GM08714 (cell line): Measurements from ENCODE around the gene FBXL2.
"Not testable (repeated sequence)": the region's sequence is repeated elsewhere in the genome, so short reads cannot be mapped to it uniquely, and the experiment has no call there.

Experiments used
- H3K4me3 ChIP-seq: fragments of 200-500 bp; sonication (Bioruptor generic); 2 replicates; pipeline ENCODE4 v1.5.1; 2014; ENCODE audit warnings: mild to moderate bottlenecking, low read length, inconsistent platforms
- ZNF274 ChIP-seq: IDR thresholded peaks from 2 replicates; pipeline ENCODE4 v1.6.1; 2012; ENCODE audit warnings: mild to moderate bottlenecking, low read depth, low read length

FBXL2 gene

GRCh38 chr3:33273628-33274027 lies 3.6 kb upstream of the FBXL2 start:
- no peak overlapping the region for H3K4me3 ChIP-seq
- no peak for TF ChIP-seq ZNF274

- TF ChIP-seq ZNF274: no peak
- no peak overlapping the region; the same call in 1 of the 2 replicates for H3K4me3 ChIP-seq
Observed at GRCh38 chr3:33278163-33278562, 921 bp downstream of the FBXL2 start.

GRCh38 chr3:33287672-33288282 lies 10.5 kb downstream of the FBXL2 start:
- TF ChIP-seq ZNF274: no peak
- no peak overlapping the region for H3K4me3 ChIP-seq

- H3K4me3 ChIP-seq: no peak overlapping the region
- TF ChIP-seq ZNF274: no peak
Observed at GRCh38 chr3:33299395-33300081, 22.3 kb downstream of the FBXL2 start.

- no peak for TF ChIP-seq ZNF274
- H3K4me3 ChIP-seq: no peak overlapping the region
Observed at GRCh38 chr3:33312361-33312760, 35.1 kb downstream of the FBXL2 start.

GRCh38 chr3:33313331-33313730 lies 36.1 kb downstream of the FBXL2 start:
- TF ChIP-seq ZNF274: no peak
- no peak overlapping the region for H3K4me3 ChIP-seq

- no peak for TF ChIP-seq ZNF274
Observed at GRCh38 chr3:33314993-33315392, 37.8 kb downstream of the FBXL2 start.

GRCh38 chr3:33315826-33316225 lies 38.6 kb downstream of the FBXL2 start:
- H3K4me3 ChIP-seq: no peak overlapping the region
- no peak for TF ChIP-seq ZNF274

More at GRCh38 chr3:33314993-33315392, 37.8 kb downstream of the FBXL2 start:
- H3K4me3 ChIP-seq: no peak overlapping the region

- TF ChIP-seq ZNF274: no peak
- H3K4me3 ChIP-seq: no peak overlapping the region
Observed at GRCh38 chr3:33317963-33318709, 40.9 kb downstream of the FBXL2 start.

- H3K4me3 ChIP-seq: no peak overlapping the region
- no peak for TF ChIP-seq ZNF274
Observed at GRCh38 chr3:33318710-33319380, 41.6 kb downstream of the FBXL2 start.

- TF ChIP-seq ZNF274: no peak
- no peak overlapping the region for H3K4me3 ChIP-seq
Observed at GRCh38 chr3:33322412-33322811, 45.2 kb downstream of the FBXL2 start.

GRCh38 chr3:33331414-33331813 lies 54.2 kb downstream of the FBXL2 start:
- TF ChIP-seq ZNF274: no peak
- no peak overlapping the region for H3K4me3 ChIP-seq

- H3K4me3 ChIP-seq: no peak overlapping the region
- no peak for TF ChIP-seq ZNF274
Observed at GRCh38 chr3:33334364-33334763, 57.1 kb downstream of the FBXL2 start.

- H3K4me3 ChIP-seq: not testable (repeated sequence)
Observed at GRCh38 chr3:33338936-33339465, 61.8 kb downstream of the FBXL2 start.

GRCh38 chr3:33339758-33340157 lies 62.5 kb downstream of the FBXL2 start:
- no peak overlapping the region for H3K4me3 ChIP-seq
- no peak for TF ChIP-seq ZNF274
